Caki2 (cell line): ENCODE data around the gene CLEC6A. TPM values are rescaled to one million over a fixed set of nuclear protein-coding genes. Genes with fewer than 3 reads are reported as not detected.

ENCODE experiments used
- total RNA-seq: library from RNA; depleted of rRNA; stranded (reverse); fragments of >200 nt; shearing (Covaris generic); gene quantifications from 2 replicates; pipeline ENCODE4 v1.2.3, GENCODE V29; 2014; ENCODE audit warnings: low replicate concordance; rRNA removed

The CLEC6A gene
- total RNA-seq, 1 experiment from 2014 or later, result not detected

Other genes with a start within 250 kb of the CLEC6A start
- gene FAM90A1, start 228.3 kb upstream of the CLEC6A start, total RNA-seq, result 1.5 TPM in 1 of 2 replicates, not detected in the other
- not detected in 2 replicates for gene CLEC4D, start 57.5 kb downstream of the CLEC6A start, total RNA-seq
- 9.1 and 57.7 TPM in 2 replicates for gene CLEC4E, start 84.9 kb downstream of the CLEC6A start, total RNA-seq
- 0.84 and 27.6 TPM in 2 replicates for gene AICDA, start 156.9 kb downstream of the CLEC6A start, total RNA-seq
- not detected in 2 replicates for gene MFAP5, start 206.9 kb downstream of the CLEC6A start, total RNA-seq
- 12.4 and 12.6 TPM in 2 replicates for gene RIMKLB, start 242.0 kb downstream of the CLEC6A start, total RNA-seq